SK-N-SH (cell line): Measurements from ENCODE around the gene ZNF236. TPM values are rescaled to one million over a fixed set of nuclear protein-coding genes. Genes with fewer than 3 reads are reported as not detected.

Experiments
- CTCF ChIA-PET: fragments of 300-600, 350-600 bp; formaldehyde crosslinking; extraction: SDS; loops from one replicate; lab custom pipeline; 2021; lab: Yijun Ruan, JAX
- POLR2A ChIA-PET: fragments of 350-600 bp; sonication (Branson Sonifier 250); formaldehyde crosslinking; extraction: SDS; loops from one replicate; lab custom pipeline; 2020; ENCODE audit warnings: antibody characterized with exemption, inconsistent platforms; lab: Yijun Ruan, JAX
- DNase-seq: peaks from one replicate; pipeline ENCODE4 v3.0.0; 2012
- H2AFZ ChIP-seq: fragments of 200-600 bp; sonication (generic); 2 replicates; pipeline ENCODE4 v1.8.1; 2016; ENCODE audit warnings: antibody characterized with exemption, mild to moderate bottlenecking, low read depth
- H3F3A ChIP-seq: fragments of 200-600 bp; sonication (generic); replicated peaks from 2 replicates; pipeline ENCODE3; 2016; ENCODE audit warnings: antibody characterized with exemption, mild to moderate bottlenecking; ENCODE audit not compliant: insufficient read depth
- H3K27ac ChIP-seq, 2 experiments: fragments of 200-500 bp in 1 of 2; fragments of 200-600 bp in 1 of 2; sonication (Bioruptor generic) in 1 of 2; sonication (generic), shearing (Covaris generic) in 1 of 2; 2 replicates each; pipeline versions ENCODE4 v1.5.1 to v1.6.1; 2014 to 2016; ENCODE audit warnings: low read depth in 2 of 2, inconsistent platforms in 1 of 2, low read length in 1 of 2, mild to moderate bottlenecking in 1 of 2, mixed read lengths in 1 of 2
- H3K27me3 ChIP-seq: fragments of 200-600 bp; sonication (generic), shearing (Covaris generic); 2 replicates; pipeline ENCODE4 v1.6.1; 2016; ENCODE audit warnings: mixed run types; ENCODE audit not compliant: insufficient read depth
- H3K36me3 ChIP-seq, 2 experiments: fragments of 200-500 bp in 1 of 2; fragments of 200-600 bp in 1 of 2; sonication (Bioruptor generic) in 1 of 2; sonication (generic) in 1 of 2; replicated peaks in 1 of 2; 2 replicates each; pipeline versions ENCODE3 to v1.5.1; 2014 to 2016; ENCODE audit warnings: low read length in 1 of 2, mild to moderate bottlenecking in 1 of 2; ENCODE audit not compliant: insufficient read depth in 2 of 2, control insufficient read depth in 1 of 2
- H3K4me1 ChIP-seq, 2 experiments: fragments of 200-500 bp in 1 of 2; fragments of 200-600 bp in 1 of 2; sonication (Bioruptor generic) in 1 of 2; sonication (generic), shearing (Covaris generic) in 1 of 2; 2 replicates each; pipeline versions ENCODE4 v1.5.1 to v1.6.1; 2014 to 2016; ENCODE audit warnings: low read depth in 1 of 2, low read length in 1 of 2, mixed run types in 1 of 2; ENCODE audit not compliant: insufficient read depth in 2 of 2, control insufficient read depth in 1 of 2
- H3K4me2 ChIP-seq: fragments of 200-600 bp; sonication (generic), shearing (Covaris generic); 2 replicates; pipeline ENCODE4 v1.6.1; 2017; ENCODE audit warnings: mixed run types
- H3K4me3 ChIP-seq, 2 experiments: fragments of 200-500 bp in 1 of 2; fragments of 200-600 bp in 1 of 2; sonication (Bioruptor generic) in 1 of 2; sonication (generic), shearing (Covaris generic) in 1 of 2; 2 replicates each; pipeline versions ENCODE4 v1.5.1 to v1.8.1; 2014 to 2016; ENCODE audit warnings: low read depth in 2 of 2, inconsistent platforms in 1 of 2, low read length in 1 of 2, mild to moderate bottlenecking in 1 of 2, mixed read lengths in 1 of 2, moderate library complexity in 1 of 2
- H3K79me2 ChIP-seq: fragments of 200-600 bp; sonication (generic); 2 replicates; pipeline ENCODE4 v1.8.1; 2017; ENCODE audit warnings: mild to moderate bottlenecking; ENCODE audit not compliant: insufficient read depth
- H3K9ac ChIP-seq: fragments of 200-600 bp; sonication (generic); 2 replicates; pipeline ENCODE4 v1.6.1; 2017; ENCODE audit warnings: mixed run types
- H3K9me2 ChIP-seq: fragments of 200-600 bp; sonication (generic); 2 replicates; pipeline ENCODE4 v1.6.1; 2017; ENCODE audit warnings: mixed run types
- H3K9me3 ChIP-seq: fragments of 200-600 bp; sonication (generic); 2 replicates; pipeline ENCODE4 v1.6.1; 2017; ENCODE audit warnings: mixed run types, mild to moderate bottlenecking, moderate library complexity
- H4K20me1 ChIP-seq: fragments of 200-600 bp; sonication (generic); 2 replicates; pipeline ENCODE4 v1.6.1; 2017; ENCODE audit warnings: mild to moderate bottlenecking, mixed run types; ENCODE audit not compliant: insufficient read depth
- CTCF ChIP-seq: fragments of 200-600 bp; sonication (generic); IDR thresholded peaks from 2 replicates; pipeline ENCODE4 v1.6.1; 2017; ENCODE audit warnings: antibody characterized with exemption, mild to moderate bottlenecking, moderate library complexity
- ELF1 ChIP-seq: IDR thresholded peaks from 2 replicates; pipeline ENCODE4 v1.4.0; 2012
- FOSL2 ChIP-seq: IDR thresholded peaks from 2 replicates; pipeline ENCODE4 v1.4.0; 2012; ENCODE audit warnings: low read depth, mild to moderate bottlenecking, moderate library complexity, borderline replicate concordance
- FOXM1 ChIP-seq: IDR thresholded peaks from 2 replicates; pipeline ENCODE4 v1.4.0; 2012; ENCODE audit warnings: low read depth, mild to moderate bottlenecking
- GATA2 ChIP-seq: sonication (generic); formaldehyde crosslinking; IDR thresholded peaks from 2 replicates; pipeline ENCODE4 v1.5.0; 2020; ENCODE audit warnings: mild to moderate bottlenecking, missing genetic modification reagents
- NFIC ChIP-seq: IDR thresholded peaks from 2 replicates; pipeline ENCODE4 v1.4.0; 2012; ENCODE audit warnings: borderline replicate concordance
- PBX3 ChIP-seq: IDR thresholded peaks from 2 replicates; pipeline ENCODE4; 2012
- RAD21 ChIP-seq: IDR thresholded peaks from 2 replicates; pipeline ENCODE4 v1.6.1; 2012; ENCODE audit warnings: mild to moderate bottlenecking, low read length
- RCOR1 ChIP-seq: fragments of 150-350 bp; IDR thresholded peaks from 2 replicates; pipeline ENCODE4 v1.6.1; 2017; ENCODE audit warnings: antibody characterized with exemption, low read length
- REST ChIP-seq: IDR thresholded peaks from 2 replicates; pipeline ENCODE4 v1.6.1; 2012; ENCODE audit warnings: mild to moderate bottlenecking, low read depth, low read length, moderate library complexity
- SMC3 ChIP-seq: IDR thresholded peaks from 2 replicates; pipeline ENCODE4 v1.6.1; 2012; ENCODE audit warnings: low read depth, low read length, improper control_type of control experiment
- TEAD4 ChIP-seq: IDR thresholded peaks from 2 replicates; pipeline ENCODE4 v1.4.0; 2012; ENCODE audit warnings: mild to moderate bottlenecking, borderline replicate concordance; ENCODE audit not compliant: insufficient read depth
- USF2 ChIP-seq: fragments of 150-350 bp; IDR thresholded peaks from 2 replicates; pipeline ENCODE4 v1.6.1; 2017; ENCODE audit warnings: antibody characterized with exemption, low read length, low read depth, borderline replicate concordance
- WGBS: methylation state at CpG from one replicate; pipeline ENCODE4 v1.1.6; 2017; ENCODE audit warnings: low lambda C conversion rate; 5-methylcytosine and 5-hydroxymethylcytosine counted together
- polyA plus RNA-seq, 3 experiments: library from polyadenylated mRNA; depleted of rRNA; stranded (reverse); fragments of >200 nt; gene quantifications; 2 replicates each; pipeline ENCODE4 v1.2.3, GENCODE V29; 2012

ZNF236 gene
- polyA plus RNA-seq, 1 of the 3 experiments (the other 2 are of a cell fraction): 4.2 TPM

GRCh38 chr18:76846217-76846616 lies 23.9 kb downstream of the ZNF236 start:
- H3K4me1 ChIP-seq: peaks cover 0 to 3% of the 10 kb centered on the region in 2 experiments; a peak in 2 of 4 replicates
- H3K9me2 ChIP-seq: no peaks in the 10 kb centered on the region
- peaks cover 6% of the 10 kb centered on the region; the same call in 1 of the 2 replicates for H4K20me1 ChIP-seq
- H3K4me3 ChIP-seq: no peak overlapping the region
- POLR2A ChIA-PET: no interaction called here
- 97% methylated on average over 5 of the region's 5 CpGs for WGBS
- no peak for TF ChIP-seq PBX3
- no peak for TF ChIP-seq FOXM1
- no peak for TF ChIP-seq GATA2
- no peak for TF ChIP-seq USF2
- TF ChIP-seq ELF1: no peak
- no peak for TF ChIP-seq FOSL2
- TF ChIP-seq RAD21: no peak
- TF ChIP-seq NFIC: no peak
- CTCF ChIA-PET: interaction anchor here (2.1 kb wide), 1 partner anchor 45 kb away, joined by 8 read pairs; no protein-coding TSS in a partner anchor
- peaks cover 62% of the 10 kb centered on the region for H3K79me2 ChIP-seq
- peaks cover 3% of the 10 kb centered on the region for H3F3A ChIP-seq
- no peak overlapping the region for H3K4me2 ChIP-seq
- H3K36me3 ChIP-seq: no peaks in the 10 kb centered on the region
- no peak overlapping the region for H3K27ac ChIP-seq
- H3K9me3 ChIP-seq: no peaks in the 10 kb centered on the region
- no peak overlapping the region for H2AFZ ChIP-seq
- no peak for DNase-seq
- H3K27me3 ChIP-seq: no peaks in the 10 kb centered on the region
- H3K9ac ChIP-seq: no peak overlapping the region

GRCh38 chr18:76847916-76848315 lies 25.6 kb downstream of the ZNF236 start:
- no peak for DNase-seq
- no peaks in the 10 kb centered on the region for H3K9me2 ChIP-seq
- H3F3A ChIP-seq: peaks cover 3% of the 10 kb centered on the region
- H3K9me3 ChIP-seq: no peaks in the 10 kb centered on the region
- ChIA-PET CTCF (interaction anchor here (1.1 kb wide), 1 partner anchor 19 kb away, joined by 3 read pairs; no protein-coding TSS in a partner anchor), POLR2A (no interaction called here)
- 69% methylated on average over 2 of the region's 2 CpGs for WGBS
- H3K9ac ChIP-seq: no peak overlapping the region
- H3K4me2 ChIP-seq: no peak overlapping the region
- TF ChIP-seq TEAD4 (no peak), CTCF (peak; percentile 27), ELF1 (no peak), RCOR1 (no peak), SMC3 (no peak), REST (no peak)
- H3K36me3 ChIP-seq: peaks cover 3% of the 10 kb centered on the region in 2 experiments
- H3K27me3 ChIP-seq: no peaks in the 10 kb centered on the region
- H3K4me3 ChIP-seq: no peak overlapping the region
- peaks cover 45% of the 10 kb centered on the region for H3K79me2 ChIP-seq
- peaks cover 6% of the 10 kb centered on the region; the same call in 1 of the 2 replicates for H4K20me1 ChIP-seq
- H2AFZ ChIP-seq: no peak overlapping the region
- H3K27ac ChIP-seq: no peak overlapping the region
- no peaks in the 10 kb centered on the region; a peak in 1 of 4 replicates for H3K4me1 ChIP-seq
